ENCODE results near the gene ZNF678.

DNA sequence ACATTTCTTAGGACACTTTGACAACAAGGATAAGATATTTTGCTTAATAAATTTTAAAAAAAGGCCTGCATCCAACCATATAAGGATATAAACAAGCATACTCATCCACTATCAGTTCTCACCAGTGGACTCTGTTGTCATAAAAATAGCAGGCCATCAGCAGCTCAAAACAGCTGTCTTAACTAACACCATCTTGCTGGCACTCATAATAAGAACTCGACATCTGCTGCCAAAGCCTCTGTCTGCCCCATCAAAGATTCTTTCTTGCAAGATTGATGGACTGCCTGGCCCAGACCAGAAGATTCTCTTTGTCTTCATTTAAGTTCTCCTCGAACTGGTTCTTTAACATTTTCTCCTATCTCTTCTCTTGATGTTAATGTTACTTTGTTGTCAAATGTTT is 161.7 kb downstream of the ZNF678 start:
- no peak for TF ChIP-seq GATA2 (IDR thresholded peaks at IDR 0.05; ENCODE audit: low read depth, low read length)
- no peak for TF ChIP-seq GATA3 (IDR thresholded peaks at IDR 0.05; ENCODE audit: low read depth, low read length)

Measured in SH-SY5Y (cell line).